SK-N-SH (cell line): ENCODE data around the gene SLC13A2. TPM values are rescaled to one million over a fixed set of nuclear protein-coding genes. Genes with fewer than 3 reads are reported as not detected.

Experiments used
- CTCF ChIA-PET: fragments of 300-600, 350-600 bp; formaldehyde crosslinking; extraction: SDS; loops from one replicate; lab custom pipeline; 2021; lab: Yijun Ruan, JAX
- POLR2A ChIA-PET: fragments of 350-600 bp; sonication (Branson Sonifier 250); formaldehyde crosslinking; extraction: SDS; loops from one replicate; lab custom pipeline; 2020; ENCODE audit warnings: antibody characterized with exemption, inconsistent platforms; lab: Yijun Ruan, JAX
- DNase-seq: peaks from one replicate; pipeline ENCODE4 v3.0.0; 2012
- H2AFZ ChIP-seq: fragments of 200-600 bp; sonication (generic); 2 replicates; pipeline ENCODE4 v1.8.1; 2016; ENCODE audit warnings: antibody characterized with exemption, mild to moderate bottlenecking, low read depth
- H3F3A ChIP-seq: fragments of 200-600 bp; sonication (generic); replicated peaks from 2 replicates; pipeline ENCODE3; 2016; ENCODE audit warnings: antibody characterized with exemption, mild to moderate bottlenecking; ENCODE audit not compliant: insufficient read depth
- H3K27ac ChIP-seq, 2 experiments: fragments of 200-500 bp in 1 of 2; fragments of 200-600 bp in 1 of 2; sonication (Bioruptor generic) in 1 of 2; sonication (generic), shearing (Covaris generic) in 1 of 2; 2 replicates each; pipeline versions ENCODE4 v1.5.1 to v1.6.1; 2014 to 2016; ENCODE audit warnings: low read depth in 2 of 2, inconsistent platforms in 1 of 2, low read length in 1 of 2, mild to moderate bottlenecking in 1 of 2, mixed read lengths in 1 of 2
- H3K27me3 ChIP-seq: fragments of 200-600 bp; sonication (generic), shearing (Covaris generic); 2 replicates; pipeline ENCODE4 v1.6.1; 2016; ENCODE audit warnings: mixed run types; ENCODE audit not compliant: insufficient read depth
- H3K36me3 ChIP-seq, 2 experiments: fragments of 200-500 bp in 1 of 2; fragments of 200-600 bp in 1 of 2; sonication (Bioruptor generic) in 1 of 2; sonication (generic) in 1 of 2; replicated peaks in 1 of 2; 2 replicates each; pipeline versions ENCODE3 to v1.5.1; 2014 to 2016; ENCODE audit warnings: low read length in 1 of 2, mild to moderate bottlenecking in 1 of 2; ENCODE audit not compliant: insufficient read depth in 2 of 2, control insufficient read depth in 1 of 2
- H3K4me1 ChIP-seq, 2 experiments: fragments of 200-500 bp in 1 of 2; fragments of 200-600 bp in 1 of 2; sonication (Bioruptor generic) in 1 of 2; sonication (generic), shearing (Covaris generic) in 1 of 2; 2 replicates each; pipeline versions ENCODE4 v1.5.1 to v1.6.1; 2014 to 2016; ENCODE audit warnings: low read depth in 1 of 2, low read length in 1 of 2, mixed run types in 1 of 2; ENCODE audit not compliant: insufficient read depth in 2 of 2, control insufficient read depth in 1 of 2
- H3K4me2 ChIP-seq: fragments of 200-600 bp; sonication (generic), shearing (Covaris generic); 2 replicates; pipeline ENCODE4 v1.6.1; 2017; ENCODE audit warnings: mixed run types
- H3K4me3 ChIP-seq, 2 experiments: fragments of 200-500 bp in 1 of 2; fragments of 200-600 bp in 1 of 2; sonication (Bioruptor generic) in 1 of 2; sonication (generic), shearing (Covaris generic) in 1 of 2; 2 replicates each; pipeline versions ENCODE4 v1.5.1 to v1.8.1; 2014 to 2016; ENCODE audit warnings: low read depth in 2 of 2, inconsistent platforms in 1 of 2, low read length in 1 of 2, mild to moderate bottlenecking in 1 of 2, mixed read lengths in 1 of 2, moderate library complexity in 1 of 2
- H3K79me2 ChIP-seq: fragments of 200-600 bp; sonication (generic); 2 replicates; pipeline ENCODE4 v1.8.1; 2017; ENCODE audit warnings: mild to moderate bottlenecking; ENCODE audit not compliant: insufficient read depth
- H3K9ac ChIP-seq: fragments of 200-600 bp; sonication (generic); 2 replicates; pipeline ENCODE4 v1.6.1; 2017; ENCODE audit warnings: mixed run types
- H3K9me2 ChIP-seq: fragments of 200-600 bp; sonication (generic); 2 replicates; pipeline ENCODE4 v1.6.1; 2017; ENCODE audit warnings: mixed run types
- H3K9me3 ChIP-seq: fragments of 200-600 bp; sonication (generic); 2 replicates; pipeline ENCODE4 v1.6.1; 2017; ENCODE audit warnings: mixed run types, mild to moderate bottlenecking, moderate library complexity
- H4K20me1 ChIP-seq: fragments of 200-600 bp; sonication (generic); 2 replicates; pipeline ENCODE4 v1.6.1; 2017; ENCODE audit warnings: mild to moderate bottlenecking, mixed run types; ENCODE audit not compliant: insufficient read depth
- CTCF ChIP-seq: fragments of 200-600 bp; sonication (generic); IDR thresholded peaks from 2 replicates; pipeline ENCODE4 v1.6.1; 2017; ENCODE audit warnings: antibody characterized with exemption, mild to moderate bottlenecking, moderate library complexity
- FOXM1 ChIP-seq: IDR thresholded peaks from 2 replicates; pipeline ENCODE4 v1.4.0; 2012; ENCODE audit warnings: low read depth, mild to moderate bottlenecking
- NFIC ChIP-seq: IDR thresholded peaks from 2 replicates; pipeline ENCODE4 v1.4.0; 2012; ENCODE audit warnings: borderline replicate concordance
- PBX3 ChIP-seq: IDR thresholded peaks from 2 replicates; pipeline ENCODE4; 2012
- REST ChIP-seq: IDR thresholded peaks from 2 replicates; pipeline ENCODE4 v1.6.1; 2012; ENCODE audit warnings: mild to moderate bottlenecking, low read depth, low read length, moderate library complexity
- USF1 ChIP-seq: IDR thresholded peaks from 2 replicates; pipeline ENCODE4 v1.4.0; 2012; ENCODE audit warnings: low read depth, borderline replicate concordance
- USF2 ChIP-seq: fragments of 150-350 bp; IDR thresholded peaks from 2 replicates; pipeline ENCODE4 v1.6.1; 2017; ENCODE audit warnings: antibody characterized with exemption, low read length, low read depth, borderline replicate concordance
- YY1 ChIP-seq: IDR thresholded peaks from 2 replicates; pipeline ENCODE4 v1.4.0; 2012; ENCODE audit warnings: low read depth, mild to moderate bottlenecking
- ZBTB33 ChIP-seq: IDR thresholded peaks from 2 replicates; pipeline ENCODE4 v1.4.0; 2012; ENCODE audit warnings: low read depth, borderline replicate concordance
- WGBS: methylation state at CpG from one replicate; pipeline ENCODE4 v1.1.6; 2017; ENCODE audit warnings: low lambda C conversion rate; 5-methylcytosine and 5-hydroxymethylcytosine counted together
- polyA plus RNA-seq, 3 experiments: library from polyadenylated mRNA; depleted of rRNA; stranded (reverse); fragments of >200 nt; gene quantifications; 2 replicates each; pipeline ENCODE4 v1.2.3, GENCODE V29; 2012

The SLC13A2 gene
- polyA plus RNA-seq, 1 of the 3 experiments (the other 2 are of a cell fraction) = not detected

- Histone ChIP-seq H3K4me1 (no peaks in the 10 kb centered on the region), H3K9me3 (no peaks in the 10 kb centered on the region), H3K79me2 (no peaks in the 10 kb centered on the region), H3F3A (no peaks in the 10 kb centered on the region), H3K4me3 (no peak overlapping the region), H3K9ac (no peak overlapping the region), H2AFZ (no peak overlapping the region), H4K20me1 (no peaks in the 10 kb centered on the region), H3K27ac (no peak overlapping the region), H3K27me3 (0 out of 2 replicates have a peak, but pooled peaks cover 15% of the 10 kb centered on the region), H3K36me3 (no peaks in the 10 kb centered on the region), H3K4me2 (no peak overlapping the region), H3K9me2 (no peaks in the 10 kb centered on the region)
- DNase-seq = no peak
- WGBS = 54% methylated on average over 3 of the region's 3 CpGs
- CTCF ChIA-PET = interaction anchor here (0.7 to 1.4 kb wide), 3 partner anchors 10 to 69 kb away, joined by 3 to 4 read pairs (median 4); no protein-coding TSS in a partner anchor
- POLR2A ChIA-PET = interaction anchor here (0.6 kb wide), 1 partner anchor 35 kb away, joined by 3 read pairs; no protein-coding TSS in a partner anchor
- TF ChIP-seq REST (no peak), FOXM1 (no peak), USF1 (no peak), USF2 (no peak), CTCF (no peak), YY1 (no peak), PBX3 (no peak), NFIC (no peak), ZBTB33 (no peak)
Measured at GRCh38 chr17:28478712-28479615, 5.5 kb downstream of the SLC13A2 start.
